HuH-7 (cell line): ENCODE results near the gene GMIP.
"Not testable (repeated sequence)": the region's sequence is repeated elsewhere in the genome, so short reads cannot be mapped to it uniquely, and the experiment has no call there.

Experiments
- DNase-seq: peaks from one replicate; pipeline ENCODE4 v3.0.0; 2011; ENCODE audit warnings: low spot score

GMIP gene, protein sequence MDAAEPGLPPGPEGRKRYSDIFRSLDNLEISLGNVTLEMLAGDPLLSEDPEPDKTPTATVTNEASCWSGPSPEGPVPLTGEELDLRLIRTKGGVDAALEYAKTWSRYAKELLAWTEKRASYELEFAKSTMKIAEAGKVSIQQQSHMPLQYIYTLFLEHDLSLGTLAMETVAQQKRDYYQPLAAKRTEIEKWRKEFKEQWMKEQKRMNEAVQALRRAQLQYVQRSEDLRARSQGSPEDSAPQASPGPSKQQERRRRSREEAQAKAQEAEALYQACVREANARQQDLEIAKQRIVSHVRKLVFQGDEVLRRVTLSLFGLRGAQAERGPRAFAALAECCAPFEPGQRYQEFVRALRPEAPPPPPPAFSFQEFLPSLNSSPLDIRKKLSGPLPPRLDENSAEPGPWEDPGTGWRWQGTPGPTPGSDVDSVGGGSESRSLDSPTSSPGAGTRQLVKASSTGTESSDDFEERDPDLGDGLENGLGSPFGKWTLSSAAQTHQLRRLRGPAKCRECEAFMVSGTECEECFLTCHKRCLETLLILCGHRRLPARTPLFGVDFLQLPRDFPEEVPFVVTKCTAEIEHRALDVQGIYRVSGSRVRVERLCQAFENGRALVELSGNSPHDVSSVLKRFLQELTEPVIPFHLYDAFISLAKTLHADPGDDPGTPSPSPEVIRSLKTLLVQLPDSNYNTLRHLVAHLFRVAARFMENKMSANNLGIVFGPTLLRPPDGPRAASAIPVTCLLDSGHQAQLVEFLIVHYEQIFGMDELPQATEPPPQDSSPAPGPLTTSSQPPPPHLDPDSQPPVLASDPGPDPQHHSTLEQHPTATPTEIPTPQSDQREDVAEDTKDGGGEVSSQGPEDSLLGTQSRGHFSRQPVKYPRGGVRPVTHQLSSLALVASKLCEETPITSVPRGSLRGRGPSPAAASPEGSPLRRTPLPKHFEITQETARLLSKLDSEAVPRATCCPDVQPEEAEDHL

GRCh38 chr19:19643158-19644053 lies at the start of gene GMIP:
TSS of gene GMIP (minus strand) at chr19:19643657. CDS start at chr19:19643529, 128 bp downstream.
- DNase-seq, result peak; percentile 99

DNA sequence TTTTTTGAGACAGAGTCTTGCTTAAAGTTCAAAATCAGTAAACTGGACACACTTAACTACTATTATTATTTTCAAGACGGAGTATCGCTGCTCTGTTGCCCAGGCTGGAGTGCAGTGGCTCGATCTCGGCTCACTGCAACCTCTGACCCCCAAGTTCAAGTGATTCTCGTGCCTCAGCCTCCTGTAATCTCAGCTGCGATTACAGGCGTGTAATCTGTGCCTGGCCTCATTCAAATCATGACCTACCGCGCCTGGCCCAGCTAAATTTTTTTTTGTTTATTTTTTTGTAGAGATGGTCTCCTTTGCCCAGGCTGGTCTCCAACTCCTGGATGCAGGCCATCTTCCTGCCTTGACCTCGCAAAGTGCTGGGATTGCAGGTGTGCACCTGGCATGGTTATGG lies 48.2 kb upstream of the GMIP start:
- DNase-seq, result no peak

- not testable (repeated sequence) for DNase-seq
Measured at GRCh38 chr19:19689023-19689422, 45.6 kb upstream of the GMIP start.

DNA sequence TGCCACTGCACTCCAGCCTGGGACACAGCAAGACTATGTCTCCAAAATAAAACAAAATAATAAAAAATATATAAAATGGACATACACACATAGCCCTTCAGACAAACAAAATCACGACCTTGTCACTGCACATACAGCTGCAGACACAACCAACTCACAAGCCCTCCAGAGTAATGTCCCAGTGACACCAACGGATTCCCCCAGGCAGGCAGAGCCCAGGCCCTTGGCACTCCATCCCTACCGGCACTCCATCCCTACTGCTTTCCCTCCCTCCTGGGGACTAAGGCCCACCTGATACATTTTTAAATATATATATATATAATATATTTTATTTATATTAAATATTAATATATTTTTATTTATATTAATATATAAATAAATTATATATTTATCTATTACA lies 43.6 kb upstream of the GMIP start:
- peak; percentile 33 for DNase-seq

DNA sequence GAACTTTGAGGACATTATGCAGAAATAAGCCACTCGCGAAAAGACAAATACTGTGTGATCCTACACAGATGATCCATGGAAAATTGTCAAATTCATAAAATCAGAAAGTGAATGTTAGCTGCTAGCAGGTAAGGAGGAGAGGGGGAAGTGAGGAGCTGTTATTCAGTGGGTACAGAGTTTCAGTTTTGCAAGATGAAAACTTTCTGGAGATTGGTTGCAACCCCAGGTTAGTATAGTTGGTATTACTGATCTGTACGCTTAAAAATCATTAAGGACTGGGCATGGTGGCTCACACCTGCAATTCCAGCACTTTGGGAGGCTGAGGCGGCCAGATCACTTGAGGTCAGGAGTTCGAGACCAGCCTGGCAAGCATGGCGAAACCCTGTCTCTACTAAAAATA lies 43.1 kb upstream of the GMIP start:
- DNase-seq, result no peak

DNA sequence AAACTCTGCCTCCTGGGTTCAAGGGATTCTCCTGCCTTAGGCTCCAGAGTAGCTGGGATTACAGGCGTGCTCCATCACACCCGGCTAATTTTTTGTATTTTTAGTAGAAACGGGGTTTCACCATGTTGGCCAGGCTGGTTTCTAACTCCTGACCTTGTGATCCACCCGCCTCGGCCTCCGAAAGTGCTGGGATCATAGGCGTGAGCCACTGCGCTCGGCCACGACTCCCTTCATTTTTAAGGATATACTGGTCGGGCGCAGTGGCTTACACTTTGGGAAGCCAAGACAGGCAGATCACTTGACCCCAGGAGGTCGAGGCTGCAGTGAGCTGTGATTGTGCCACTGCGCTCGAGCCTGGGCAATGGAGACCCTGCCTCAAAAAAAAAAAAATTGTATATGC lies 42.7 kb upstream of the GMIP start:
- DNase-seq, result not testable (repeated sequence)

- DNase-seq, result no peak
Measured at GRCh38 chr19:19679176-19680073, 36.0 kb upstream of the GMIP start.

DNA sequence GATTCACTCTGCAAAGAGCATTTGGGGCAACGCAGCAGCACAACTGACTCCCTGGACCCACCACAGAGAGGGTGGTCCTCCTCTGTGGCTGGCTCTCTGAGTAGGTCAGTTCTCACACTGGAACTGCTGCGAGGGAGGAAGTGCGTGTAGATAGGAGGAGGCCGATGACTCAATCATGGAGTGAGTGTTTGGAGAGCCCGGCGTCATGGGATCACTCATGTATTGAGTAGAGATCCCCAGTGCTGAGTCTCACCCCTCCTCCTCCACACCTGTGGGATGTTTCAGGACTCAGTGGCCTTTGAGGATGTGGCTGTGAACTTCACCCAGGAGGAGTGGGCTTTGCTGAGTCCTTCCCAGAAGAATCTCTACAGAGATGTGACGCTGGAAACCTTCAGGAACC lies 34.1 kb upstream of the GMIP start:
- no peak for DNase-seq

DNA sequence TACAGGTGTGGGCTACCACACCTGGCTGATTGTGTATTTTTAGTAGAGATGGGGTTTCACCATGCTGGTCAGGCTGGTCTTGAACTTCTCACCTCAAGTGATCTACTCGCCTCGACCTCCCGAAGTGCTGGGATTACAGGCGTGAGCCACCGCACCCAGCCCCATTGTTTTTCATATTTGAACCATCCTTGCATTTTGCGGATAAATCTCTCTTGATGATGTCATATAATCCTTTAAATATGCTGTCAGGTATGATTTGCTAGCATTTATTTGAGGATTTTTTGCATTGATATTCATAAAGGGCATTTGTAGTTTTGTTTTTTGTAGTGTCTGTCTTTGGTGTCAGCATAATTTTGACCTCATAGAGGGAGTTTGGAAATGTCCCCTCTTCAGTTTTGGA lies 30.9 kb upstream of the GMIP start:
- DNase-seq, result no peak

DNA sequence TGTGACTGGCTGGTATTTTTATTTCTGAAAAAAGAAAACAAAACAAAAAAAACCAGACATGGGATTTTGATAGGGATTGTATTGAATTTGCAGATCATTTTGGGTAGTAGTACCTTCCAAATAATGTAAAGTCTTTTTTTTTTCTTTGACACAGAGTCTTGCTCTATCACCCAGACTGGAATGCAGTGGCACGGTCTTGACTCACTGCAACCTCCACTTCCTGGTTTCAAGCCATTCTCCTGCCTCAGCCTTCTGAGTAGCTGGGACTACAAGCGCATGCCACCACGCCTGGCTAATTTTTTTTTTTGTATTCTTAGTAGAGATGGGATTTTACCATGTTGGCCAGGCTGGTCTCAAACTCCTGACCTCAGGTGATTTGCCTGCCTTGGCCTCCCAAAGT lies 29.4 kb upstream of the GMIP start:
- no peak for DNase-seq

- no peak for DNase-seq
Measured at GRCh38 chr19:19670070-19670551, 26.7 kb upstream of the GMIP start.

- peak; percentile 99 for DNase-seq
Measured at GRCh38 chr19:19668230-19669012, 25.0 kb upstream of the GMIP start, which contains the start of gene ZNF101. TSS of gene ZNF101 (plus strand) at chr19:19668839. CDS start at chr19:19668964, 125 bp downstream.

DNA sequence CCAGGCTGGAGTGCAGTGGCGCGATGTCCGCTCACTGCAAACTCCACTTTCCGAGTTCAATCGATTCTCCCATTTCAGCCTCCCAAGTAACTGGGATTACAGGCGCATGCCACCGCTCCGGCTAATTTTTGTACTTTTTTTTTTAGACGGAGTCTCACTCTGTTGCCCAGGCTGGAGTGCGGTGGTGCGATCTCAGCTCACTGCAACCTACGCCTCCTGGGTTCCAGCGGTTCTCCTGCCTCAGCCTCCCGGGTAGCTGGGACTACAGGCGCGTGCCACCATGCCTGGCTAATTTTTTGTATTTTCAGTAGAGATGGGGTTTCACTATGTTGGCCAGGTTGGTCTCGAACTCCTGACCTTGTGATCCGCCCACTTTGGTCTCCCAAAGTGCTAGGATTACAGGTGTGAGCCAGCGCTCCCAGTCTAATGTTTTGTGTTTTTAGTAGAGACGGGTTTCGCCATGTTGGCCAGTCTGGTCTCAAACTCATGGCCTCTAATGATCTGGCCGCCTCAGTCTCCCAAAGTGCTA lies 22.0 kb upstream of the GMIP start:
- not testable (repeated sequence) for DNase-seq

DNA sequence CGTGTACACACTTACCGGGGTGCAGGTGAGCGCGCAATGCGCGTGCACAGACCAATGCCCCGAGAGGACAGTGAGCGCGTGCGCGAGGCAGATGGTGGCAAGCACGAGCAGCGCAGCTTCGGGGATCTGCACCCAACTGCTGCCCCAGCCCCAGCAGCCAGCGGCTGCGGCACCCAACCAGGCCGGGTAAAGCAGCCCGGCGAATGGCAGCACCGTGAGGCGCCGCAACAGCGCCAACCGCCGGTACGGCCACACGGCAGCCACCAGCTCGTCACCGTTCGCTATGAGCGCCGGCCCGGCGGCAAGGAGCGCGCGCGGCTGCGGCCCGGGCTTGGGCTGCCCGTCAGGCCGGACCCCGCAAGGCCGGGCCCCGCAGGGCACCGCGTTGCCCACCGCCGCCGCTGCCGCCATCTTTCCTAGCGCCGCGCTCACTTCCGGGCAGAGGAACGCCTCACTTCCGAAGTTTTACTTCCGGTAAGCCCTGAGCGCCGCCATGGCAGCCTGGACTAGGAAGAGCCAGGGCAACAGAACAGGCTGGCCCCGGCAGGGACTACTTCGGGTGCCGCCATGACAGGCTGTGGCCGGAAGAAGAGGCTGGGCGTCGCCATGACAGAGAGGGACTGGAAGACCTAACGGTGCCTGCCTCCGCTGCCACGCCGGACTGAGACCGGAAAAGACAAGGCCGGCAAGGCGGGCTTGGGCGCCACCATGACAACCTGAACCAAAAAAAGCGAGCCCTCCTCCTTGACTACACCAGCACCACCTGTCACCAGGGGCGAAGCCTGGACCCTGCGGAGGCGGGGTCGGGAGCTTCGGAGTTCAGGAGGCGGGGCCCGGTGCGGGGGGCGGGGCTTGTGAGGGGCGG lies 20.0 kb upstream of the GMIP start, which contains the start of gene ATP13A1:
ATP13A1 (minus strand) TSS at position 421 of the 865 bp plus-strand sequence; CDS start at position 411, 10 bp downstream.
- DNase-seq, result peak; percentile 95

- no peak for DNase-seq
Measured at GRCh38 chr19:19662871-19663255, 19.4 kb upstream of the GMIP start.

- no peak for DNase-seq
Measured at GRCh38 chr19:19662344-19662743, 18.9 kb upstream of the GMIP start.

GRCh38 chr19:19661675-19662251 lies 18.3 kb upstream of the GMIP start:
- DNase-seq, result no peak

DNA sequence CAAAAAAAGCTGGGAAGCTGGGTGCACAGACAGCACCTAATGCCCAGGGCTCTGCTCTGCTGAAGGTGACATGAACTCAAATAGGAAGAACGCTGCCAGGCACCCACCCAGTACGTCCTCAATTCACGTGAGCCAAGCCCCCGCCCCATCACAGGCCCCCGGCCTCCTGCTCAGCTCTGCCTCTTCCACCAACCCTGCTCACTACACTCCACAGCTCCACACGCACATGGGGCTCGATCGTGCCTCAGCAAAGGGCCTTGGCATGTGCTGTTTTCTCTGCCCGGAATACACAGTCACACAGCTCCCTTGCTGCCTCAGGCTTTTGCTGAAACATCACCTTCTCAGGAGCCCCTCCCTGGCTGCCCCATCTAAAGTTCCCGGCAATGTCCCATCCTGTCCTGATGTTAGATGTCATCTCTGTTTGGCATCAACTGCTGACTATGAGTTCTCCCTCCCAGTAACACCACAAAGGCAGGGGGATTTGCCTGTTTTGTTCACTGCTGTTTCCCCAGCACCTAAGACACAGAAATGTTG lies 17.8 kb upstream of the GMIP start:
- no peak for DNase-seq
